GM21360 (cell line): ENCODE measurements around the gene CAT.

Source experiments
- ATAC-seq: cut with Tn5 transposase; IDR thresholded peaks from one replicate; pipeline ENCODE4 v1.9.1; 2021; ENCODE audit warnings: mild to moderate bottlenecking, moderate library complexity; ENCODE audit not compliant: unreplicated experiment

CAT gene

DNA sequence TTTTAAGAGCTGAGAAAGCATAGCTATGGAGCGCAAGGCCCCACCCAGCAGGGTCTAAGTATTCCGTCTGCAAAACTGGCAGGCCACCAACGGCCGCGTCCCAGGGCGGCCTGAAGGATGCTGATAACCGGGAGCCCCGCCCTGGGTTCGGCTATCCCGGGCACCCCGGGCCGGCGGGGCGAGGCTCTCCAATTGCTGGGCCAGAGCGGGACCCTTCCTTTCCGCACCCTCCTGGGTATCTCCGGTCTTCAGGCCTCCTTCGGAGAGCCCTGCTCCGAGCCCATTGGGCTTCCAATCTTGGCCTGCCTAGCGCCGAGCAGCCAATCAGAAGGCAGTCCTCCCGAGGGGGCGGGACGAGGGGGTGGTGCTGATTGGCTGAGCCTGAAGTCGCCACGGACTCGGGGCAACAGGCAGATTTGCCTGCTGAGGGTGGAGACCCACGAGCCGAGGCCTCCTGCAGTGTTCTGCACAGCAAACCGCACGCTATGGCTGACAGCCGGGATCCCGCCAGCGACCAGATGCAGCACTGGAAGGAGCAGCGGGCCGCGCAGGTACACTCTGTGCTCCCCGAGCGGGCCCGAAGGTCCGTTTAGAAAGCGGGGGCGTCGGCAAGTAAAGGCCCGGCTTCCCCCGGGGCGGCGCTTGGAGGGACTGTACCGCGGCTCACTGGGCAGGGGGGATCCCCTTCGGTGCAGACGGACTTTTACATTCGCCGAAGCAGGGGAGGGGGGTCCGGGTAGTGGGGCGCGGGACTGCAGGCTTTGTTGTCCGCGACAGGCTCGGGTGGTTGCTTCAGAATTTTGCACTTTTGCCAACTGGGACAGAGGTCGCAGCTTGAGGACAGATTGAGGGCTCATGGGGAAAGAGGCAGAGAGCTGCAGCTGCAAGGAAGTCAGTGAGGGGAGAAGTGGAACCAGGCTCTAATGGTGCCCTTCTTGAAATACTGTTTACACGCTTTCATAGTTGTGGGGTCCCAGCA is at the start of gene CAT:
Gene CAT, plus strand, starts transcription at position 406 of the 979 bp plus-strand sequence. Its CDS starts 80 bp downstream, at position 486.
- ATAC-seq = peak; percentile 96

DNA sequence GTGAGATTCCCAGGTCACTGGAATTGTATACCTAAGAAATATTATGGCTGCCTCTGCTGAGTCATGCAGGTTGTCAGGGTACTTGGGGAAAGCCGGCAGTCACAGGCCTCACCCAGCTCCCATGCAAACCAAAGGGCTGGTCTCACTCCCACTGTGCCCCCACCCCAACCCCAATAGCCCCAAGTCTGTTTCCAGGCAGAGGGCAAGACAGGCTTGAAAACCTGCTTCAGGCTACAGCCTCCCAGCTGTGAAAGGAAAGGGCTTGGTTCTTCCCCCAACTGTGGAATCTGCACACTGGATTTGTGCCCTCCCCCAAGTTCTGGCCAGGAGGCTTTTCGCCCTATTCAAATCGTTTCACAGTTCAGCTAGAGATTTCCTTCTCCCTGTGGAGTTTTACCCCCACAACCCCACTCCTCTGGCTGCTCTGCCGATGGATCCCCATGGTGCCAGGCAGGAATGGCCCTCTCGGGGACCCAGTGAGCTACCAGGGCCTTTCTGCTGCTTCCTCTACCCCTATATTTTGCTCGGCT is 43.9 kb upstream of the CAT start:
- no peak for ATAC-seq

DNA sequence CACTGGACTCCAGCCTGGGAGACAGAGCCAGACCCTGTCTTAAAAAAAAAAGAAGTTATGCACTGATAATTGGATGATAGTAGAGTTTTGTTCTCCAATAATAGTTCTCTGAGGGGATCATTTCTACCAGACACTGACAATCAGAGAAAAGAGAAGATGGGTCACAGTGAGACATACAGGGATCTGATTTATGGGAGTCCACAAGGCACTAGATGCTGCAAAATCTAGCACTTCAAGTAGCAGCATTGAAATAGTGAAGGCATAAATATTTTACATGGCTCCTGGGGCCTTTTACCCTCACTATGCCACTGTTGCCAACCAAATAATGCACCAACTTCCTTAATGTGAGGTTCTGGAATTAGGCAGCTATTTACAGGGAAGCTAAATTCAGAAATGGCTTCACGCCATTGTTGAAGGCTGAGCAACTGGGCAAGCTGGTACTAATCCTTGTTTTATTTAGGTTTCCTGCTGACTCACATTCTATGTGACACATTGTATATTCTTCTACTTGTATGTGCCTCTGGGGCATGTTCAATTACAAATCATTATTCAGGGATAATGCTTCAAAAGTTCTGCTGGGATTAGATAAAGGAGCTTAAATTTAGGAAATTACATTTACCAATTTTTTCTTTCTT is 42.7 kb upstream of the CAT start:
- ATAC-seq = no peak

DNA sequence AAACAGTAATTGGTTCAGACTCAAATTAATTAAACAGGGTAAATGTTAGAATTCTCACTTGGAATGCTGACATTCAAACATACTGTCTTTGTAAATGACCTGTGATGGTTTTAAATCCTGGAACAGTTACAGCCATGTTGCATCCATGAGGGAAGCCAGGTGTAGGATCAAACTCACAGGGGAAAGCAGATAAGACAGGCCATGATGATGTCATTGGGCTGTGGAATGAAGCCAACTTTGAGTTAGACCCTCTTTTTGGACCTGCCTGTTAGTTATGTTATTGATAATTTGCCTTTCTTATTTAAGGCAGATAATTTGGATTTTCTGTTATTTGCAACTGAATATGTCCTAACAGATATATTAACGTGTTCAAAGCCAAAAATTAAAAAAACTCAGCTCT is 41.6 kb upstream of the CAT start:
- no peak for ATAC-seq

DNA sequence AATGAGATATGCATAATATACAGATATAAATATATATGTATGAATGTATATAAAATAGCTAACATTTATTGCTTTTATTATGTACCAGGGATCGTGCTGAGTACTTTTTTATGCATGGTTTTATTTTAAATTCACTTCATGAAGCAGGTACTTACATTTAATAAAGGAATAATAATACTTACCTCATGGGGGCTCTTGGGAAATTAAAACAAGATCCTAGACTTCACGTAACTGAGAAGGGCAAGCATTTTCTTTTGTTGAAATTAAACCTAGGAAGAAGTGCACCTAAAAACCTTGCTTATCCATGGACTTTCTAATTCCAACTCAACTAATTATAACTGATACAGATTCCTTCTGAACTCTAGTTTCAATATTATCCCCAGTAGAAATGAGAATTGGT is 40.9 kb upstream of the CAT start:
- no peak for ATAC-seq

DNA sequence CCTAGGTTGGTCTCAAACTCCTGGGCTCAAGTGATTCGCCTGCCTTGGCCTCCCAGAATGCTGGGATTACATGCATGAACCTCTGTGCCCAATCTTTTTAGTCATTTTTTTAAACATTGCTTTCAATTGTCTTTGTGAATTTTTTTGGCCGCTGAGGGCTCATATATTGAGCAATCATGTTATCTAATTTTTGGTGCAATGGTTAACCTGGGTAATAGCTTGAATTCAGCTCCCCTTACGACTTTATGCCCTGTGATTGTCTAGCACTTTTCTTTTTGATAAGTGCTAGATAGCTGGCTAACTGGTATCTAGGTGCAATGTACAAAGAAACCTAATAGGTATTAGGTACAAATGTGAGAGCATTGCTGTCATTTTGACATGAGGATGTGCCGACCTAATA is 35.3 kb upstream of the CAT start:
- no peak for ATAC-seq

DNA sequence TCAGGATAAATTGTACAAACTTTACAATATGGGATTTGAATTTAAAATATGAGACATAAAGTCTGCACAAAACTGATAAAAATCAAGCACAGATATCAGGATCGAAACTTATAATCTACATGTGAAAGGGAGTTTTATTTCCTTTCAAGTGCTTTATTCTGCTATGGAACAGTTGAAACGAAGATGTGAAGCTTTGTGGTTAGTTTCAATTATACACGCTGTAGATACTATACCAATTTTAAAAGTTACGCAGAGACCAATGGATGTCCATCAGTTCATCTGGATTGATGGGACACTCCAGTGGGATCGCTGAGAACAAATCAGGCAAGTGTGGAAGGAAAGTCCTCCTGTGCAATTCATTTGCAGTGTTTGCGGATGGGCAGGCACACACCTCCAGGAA is 34.5 kb upstream of the CAT start:
- no peak for ATAC-seq

DNA sequence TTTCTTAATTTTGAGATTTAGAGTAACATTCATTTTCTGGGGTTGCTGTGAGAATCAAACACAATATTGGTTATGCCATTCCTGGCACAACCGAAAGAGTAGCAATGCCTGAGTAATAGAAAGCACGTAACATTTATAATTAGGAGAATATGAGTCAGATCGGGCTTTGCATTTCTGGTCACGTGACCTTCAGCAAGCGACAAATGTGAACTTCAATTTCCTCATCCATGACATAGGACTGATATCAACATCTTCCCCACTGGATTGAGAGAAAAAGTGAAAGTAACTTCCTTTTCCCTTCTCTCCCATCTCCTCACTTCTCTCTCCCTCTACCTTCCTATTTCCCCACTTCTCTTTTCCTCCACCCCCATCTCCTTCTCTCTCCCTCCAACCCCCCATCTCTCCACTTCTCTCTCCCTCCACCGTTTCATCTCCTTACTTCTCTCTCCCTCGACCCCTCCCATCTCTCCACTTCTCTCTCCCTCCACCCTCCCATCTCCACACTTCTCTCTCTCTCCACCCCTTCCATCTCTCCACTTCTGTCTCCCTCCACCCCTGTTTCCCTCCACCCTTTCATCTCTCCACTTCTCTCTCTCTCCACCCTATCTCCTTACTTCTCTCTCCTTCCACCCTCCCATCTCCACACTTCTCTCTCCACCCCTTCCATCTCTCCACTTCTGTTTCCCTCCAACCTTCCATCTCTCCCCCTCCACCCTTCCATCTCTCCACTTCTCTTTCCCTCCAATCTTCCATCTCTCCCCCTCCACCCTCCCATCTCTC is 33.5 kb upstream of the CAT start:
- no peak for ATAC-seq

DNA sequence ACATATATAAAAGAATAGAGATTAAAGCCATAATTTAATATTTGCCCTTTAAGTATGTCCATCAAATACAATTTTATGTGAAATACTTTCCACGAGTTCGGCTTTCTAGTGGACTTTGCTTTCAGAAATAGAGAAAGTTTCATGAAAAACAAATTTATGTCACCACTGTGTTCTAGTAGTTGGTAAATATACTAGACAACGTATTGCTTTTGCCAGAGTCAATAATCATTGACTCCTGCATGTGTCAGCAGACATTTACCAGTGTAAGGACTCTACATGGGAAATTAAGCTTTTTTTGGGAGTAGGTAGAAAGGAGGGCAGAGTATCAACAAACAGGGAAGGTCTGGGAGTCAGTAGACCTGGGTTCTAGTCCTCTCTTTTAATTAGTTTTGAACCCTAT is 32.3 kb upstream of the CAT start:
- no peak for ATAC-seq

DNA sequence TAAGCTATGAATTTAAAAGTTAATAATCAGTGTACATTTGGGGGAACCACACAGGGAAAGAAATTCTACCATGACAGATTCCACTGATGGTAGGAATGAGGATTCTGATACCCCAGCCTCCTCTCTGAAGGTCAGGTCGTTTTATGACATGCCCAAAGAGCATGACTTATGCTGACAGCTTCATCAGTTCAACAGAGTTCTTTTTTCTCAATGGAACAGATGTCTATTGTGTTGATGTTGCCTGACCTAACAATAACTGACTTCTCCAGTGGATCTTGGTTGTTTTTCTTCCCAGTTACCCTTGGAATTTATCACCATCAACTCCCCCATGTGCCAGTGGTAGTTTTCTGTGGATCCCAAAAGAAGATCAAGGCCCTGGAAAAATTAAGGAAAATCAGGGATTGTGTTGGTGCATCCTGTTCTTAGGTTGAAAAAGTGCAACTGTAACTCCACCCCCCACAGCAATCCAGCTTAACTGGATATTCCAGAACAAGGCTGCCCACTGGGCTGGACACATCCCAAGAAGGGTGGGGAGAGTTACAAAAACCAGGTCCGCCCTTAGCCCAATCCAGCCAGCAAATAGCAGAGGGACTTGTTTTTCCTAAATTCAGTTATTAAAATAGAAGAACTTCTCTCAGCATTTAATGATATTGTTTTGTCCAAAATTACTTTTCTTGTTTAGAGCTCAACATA is 31.5 kb upstream of the CAT start:
- ATAC-seq = no peak

DNA sequence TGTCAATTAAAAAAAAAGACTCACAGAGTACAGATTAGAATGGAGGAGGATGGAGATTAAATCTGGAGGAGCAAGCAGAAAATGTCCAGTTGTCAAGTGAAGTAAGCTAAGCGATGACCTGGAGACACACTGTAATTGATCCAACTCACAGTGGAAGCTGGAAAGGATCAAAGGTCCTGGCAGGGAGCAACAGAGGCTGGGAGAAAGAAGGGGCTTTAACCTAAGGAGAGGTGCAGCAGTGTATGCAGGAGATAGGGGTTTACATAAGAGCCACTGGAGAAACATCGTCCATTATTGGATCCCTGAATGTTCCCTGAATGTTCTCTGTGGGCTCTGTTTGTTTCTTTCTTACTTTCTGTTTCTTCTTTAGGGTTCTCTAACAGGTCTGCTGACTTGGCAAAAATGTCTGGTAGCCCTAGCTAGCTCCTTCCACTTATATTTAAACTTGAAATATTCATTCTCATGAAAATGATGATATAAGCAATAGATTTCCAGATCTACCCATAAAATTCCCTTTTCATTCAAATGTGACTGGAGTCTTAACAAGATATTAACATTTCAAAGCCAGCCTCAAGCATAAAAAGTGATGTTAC is 30.1 kb upstream of the CAT start:
- no peak for ATAC-seq

DNA sequence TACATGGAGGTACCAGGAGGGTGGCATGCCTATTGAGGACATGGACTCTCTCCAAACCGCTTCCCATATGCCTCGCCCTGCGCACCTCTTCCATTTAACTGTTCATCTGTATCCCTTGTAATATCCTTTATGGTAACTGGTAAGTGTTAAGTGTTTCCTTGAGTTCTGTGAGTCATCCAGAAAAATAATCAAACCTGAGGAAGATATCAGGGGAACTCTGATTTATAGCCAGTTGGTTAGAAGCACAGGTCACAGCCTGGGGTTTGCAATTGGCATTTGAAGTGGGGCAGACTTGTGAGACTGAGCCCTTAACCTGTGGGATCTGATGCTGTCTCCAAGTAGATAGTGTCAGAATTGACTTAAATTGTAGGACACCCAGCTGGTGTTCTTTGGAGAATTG is 27.6 kb upstream of the CAT start:
- ATAC-seq = no peak

DNA sequence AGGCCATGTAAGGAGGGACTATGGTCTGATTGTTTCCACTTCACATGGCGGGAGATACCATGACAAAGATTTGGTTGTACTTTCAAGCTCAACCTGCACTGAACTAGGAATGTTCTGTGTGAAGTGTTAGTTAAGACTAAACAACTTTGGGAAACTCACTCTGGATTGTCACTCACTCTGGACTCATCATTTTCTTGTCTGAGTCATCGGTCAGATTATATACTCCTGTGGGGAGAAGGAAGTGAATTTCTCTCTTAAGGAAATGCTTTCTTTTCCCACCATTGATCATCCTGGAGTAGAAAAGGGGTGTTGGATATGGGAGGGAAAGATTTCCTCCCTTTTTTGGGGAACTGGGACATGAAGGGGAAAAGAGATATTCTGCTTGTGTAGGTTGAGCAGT is 26.9 kb upstream of the CAT start:
- ATAC-seq = no peak

DNA sequence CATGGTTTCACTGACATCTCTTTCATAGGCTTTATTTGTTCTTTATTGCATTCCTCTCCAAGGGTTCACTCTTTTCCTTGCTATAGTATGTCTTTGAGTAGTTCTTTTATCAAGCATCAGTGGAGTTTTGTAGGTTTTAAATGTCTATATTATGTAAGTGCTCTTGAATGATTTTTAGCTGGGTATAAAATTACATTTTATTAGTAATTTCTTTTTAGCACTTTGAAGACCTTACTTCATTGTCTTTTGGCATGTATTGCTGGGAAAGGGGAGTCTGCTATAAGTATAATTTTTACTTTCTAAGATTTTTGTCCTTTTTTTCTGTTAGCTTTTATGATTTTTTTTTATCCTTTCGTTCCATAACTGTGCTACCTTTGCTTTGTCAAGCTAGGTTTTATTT is 25.5 kb upstream of the CAT start:
- no peak for ATAC-seq

DNA sequence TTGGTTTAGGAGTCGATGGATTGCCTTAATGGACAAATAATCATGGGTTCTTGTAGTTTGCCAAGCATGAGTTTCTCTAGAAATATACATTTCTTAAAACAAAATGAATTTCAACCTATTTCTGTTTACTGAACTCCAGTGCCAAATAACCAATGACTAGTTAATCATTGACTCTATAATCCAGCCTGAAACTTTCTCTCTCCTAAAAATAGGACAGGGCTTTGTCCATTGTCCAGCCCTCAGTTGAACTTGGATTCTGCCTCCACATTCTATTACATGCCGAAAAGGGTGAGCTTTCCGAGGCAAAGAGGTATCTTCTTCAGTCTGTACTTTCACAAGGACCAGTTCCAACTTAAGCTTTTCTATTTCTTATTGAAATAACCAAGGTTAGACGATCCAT is 23.2 kb upstream of the CAT start:
- no peak for ATAC-seq

DNA sequence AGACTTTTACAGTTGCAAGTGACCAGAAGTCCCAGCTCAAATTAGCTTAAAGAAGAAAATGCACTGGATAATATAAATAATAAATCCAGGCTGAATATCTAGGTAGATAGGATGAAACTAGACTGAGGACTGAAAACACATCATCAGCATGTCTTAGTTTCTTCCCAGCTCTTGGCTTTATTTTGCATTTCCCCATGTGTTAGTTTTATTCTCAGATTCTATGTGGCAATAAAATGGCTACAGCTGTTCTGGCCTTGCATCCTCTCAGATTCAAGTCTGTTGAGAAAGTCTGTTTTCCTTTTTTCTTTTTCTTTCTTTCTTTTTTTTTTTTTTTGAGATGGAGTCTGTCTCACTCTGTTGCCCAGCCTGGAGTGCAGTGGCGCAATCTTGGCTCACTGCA is 22.6 kb upstream of the CAT start:
- ATAC-seq = no peak

DNA sequence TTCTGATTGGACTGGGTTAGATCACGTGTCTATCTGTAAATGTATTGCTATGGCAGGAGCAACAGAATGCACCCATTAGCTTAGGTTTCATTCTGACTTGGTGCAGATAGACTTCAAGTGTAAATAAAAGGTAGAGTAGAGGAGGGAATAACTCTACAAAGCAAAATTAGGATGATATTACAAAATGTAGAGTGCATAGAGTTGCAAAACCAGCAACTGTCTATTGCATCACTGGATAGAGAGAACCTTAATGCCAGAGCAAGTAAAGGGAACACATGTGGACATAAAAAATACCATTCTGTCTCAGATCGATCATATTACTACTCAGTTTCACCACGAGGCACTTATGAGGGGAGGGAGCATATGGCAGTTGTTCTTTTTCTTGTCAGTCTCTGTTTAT is 22.0 kb upstream of the CAT start:
- ATAC-seq = no peak

DNA sequence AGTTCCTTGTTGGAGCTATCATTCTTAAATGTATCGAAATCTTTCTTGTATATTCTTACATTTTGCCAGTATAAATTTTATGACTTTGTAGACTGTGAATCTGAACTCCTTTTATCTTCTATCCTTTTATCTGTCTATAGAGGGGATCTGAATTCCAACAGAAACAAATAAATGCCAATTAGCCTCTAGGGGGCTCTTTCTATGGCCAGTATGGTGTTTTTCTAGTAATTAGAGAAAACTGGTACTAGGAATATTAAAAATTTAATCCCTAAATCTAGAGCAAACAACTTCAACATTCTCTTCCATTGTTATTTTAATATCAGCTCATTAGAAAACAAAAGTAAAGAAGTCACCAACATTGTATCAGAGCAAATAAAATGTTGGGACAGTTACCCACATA is 21.5 kb upstream of the CAT start:
- ATAC-seq = no peak

DNA sequence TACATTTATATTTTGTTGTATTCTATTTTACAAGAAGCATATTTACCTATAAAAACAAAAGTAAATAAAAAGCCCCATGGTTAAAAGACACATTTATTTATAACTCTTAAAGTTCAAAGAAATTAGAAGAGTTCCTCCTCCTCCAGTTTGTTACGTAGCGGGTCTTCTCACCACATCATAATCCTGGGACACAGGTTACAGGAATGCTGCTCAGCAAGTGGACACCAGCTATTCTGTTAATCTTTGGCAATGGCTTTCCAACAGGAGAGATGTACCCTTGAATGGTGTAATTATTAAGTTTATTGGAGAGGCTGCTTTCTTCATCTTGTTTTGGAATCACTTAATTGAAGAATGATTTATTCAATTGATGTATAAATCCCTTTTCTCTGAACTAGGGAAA is 19.6 kb upstream of the CAT start:
- no peak for ATAC-seq

DNA sequence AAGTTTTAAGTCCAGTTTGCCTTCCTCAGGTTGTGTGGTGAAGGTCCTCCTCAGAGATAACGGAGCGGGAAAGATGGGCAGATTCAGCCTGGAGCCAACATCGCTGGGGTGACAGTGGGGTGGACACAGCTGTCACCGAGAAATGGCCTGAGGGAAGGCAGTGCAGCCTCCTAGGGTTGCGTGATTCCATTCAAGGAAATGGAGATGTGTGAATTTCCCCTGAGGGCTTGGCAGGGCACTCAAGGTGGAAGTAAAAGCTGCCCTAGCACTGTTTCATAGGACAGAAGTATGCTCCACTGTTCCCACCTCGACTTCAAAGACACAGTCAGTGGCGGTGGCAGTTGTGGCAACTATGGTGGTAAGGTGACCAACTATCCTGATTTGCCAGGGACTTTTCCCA is 15.4 kb upstream of the CAT start:
- no peak for ATAC-seq
